ENCODE measurements around the gene PTPRK. TPM values are rescaled to one million over a fixed set of nuclear protein-coding genes. Genes with fewer than 3 reads are reported as not detected.

PTPRK gene
- total RNA-seq, 4 donors from 2014 or later, result 7.3 to 22.9 (median 13.0) TPM

- no peaks in the 10 kb centered on the region for H3K9me3 ChIP-seq
- no peaks in the 10 kb centered on the region for H3K36me3 ChIP-seq
- DNase-seq (no peak), ATAC-seq (no peak)
- intact Hi-C loops (cut with DNase I; ENCODE audit: low total_unique reads), result no loop called here
- no peaks in the 10 kb centered on the region for H3K27me3 ChIP-seq
- in situ Hi-C loops (cut with MboI; ENCODE audit: low sequenced_read_pairs in 4 of 4), result no loop called here
- no peak overlapping the region for H3K4me3 ChIP-seq
- peaks cover 0 to 5% of the 10 kb centered on the region in 2 donors for H3K4me1 ChIP-seq
- H3K27ac ChIP-seq, result no peak overlapping the region
- TF ChIP-seq CTCF (IDR thresholded peaks at IDR 0.05 in 4 of 5, conservative IDR thresholded peaks at IDR 0.05 in 1 of 5) (no peak), POLR2A (IDR thresholded peaks at IDR 0.05) (no peak)
Measured at GRCh38 chr6:128241216-128241615, 279.2 kb downstream of the PTPRK start.

GRCh38 chr6:128240024-128240428, 280.4 kb downstream of the PTPRK start:
- H3K27me3 ChIP-seq, result no peaks in the 10 kb centered on the region
- in situ Hi-C loops (cut with MboI; ENCODE audit: low sequenced_read_pairs in 4 of 4), result no loop called here
- intact Hi-C loops (cut with DNase I; ENCODE audit: low total_unique reads), result no loop called here
- no peak for DNase-seq
- H3K9me3 ChIP-seq, result no peaks in the 10 kb centered on the region
- peaks cover 0 to 5% of the 10 kb centered on the region in 2 donors for H3K4me1 ChIP-seq
- ATAC-seq, result no peak
- no peak overlapping the region for H3K27ac ChIP-seq
- no peak for TF ChIP-seq CTCF (IDR thresholded peaks at IDR 0.05 in 4 of 5, conservative IDR thresholded peaks at IDR 0.05 in 1 of 5)
- TF ChIP-seq POLR2A (IDR thresholded peaks at IDR 0.05), result no peak
- H3K36me3 ChIP-seq, result no peaks in the 10 kb centered on the region
- no peak overlapping the region for H3K4me3 ChIP-seq

GRCh38 chr6:128239146-128239545, 281.3 kb downstream of the PTPRK start:
- H3K4me1 ChIP-seq, result peaks cover 0 to 5% of the 10 kb centered on the region in 2 donors
- no peaks in the 10 kb centered on the region for H3K27me3 ChIP-seq
- no peak overlapping the region for H3K4me3 ChIP-seq
- intact Hi-C loops (cut with DNase I; ENCODE audit: low total_unique reads), result no loop called here
- TF ChIP-seq POLR2A (IDR thresholded peaks at IDR 0.05) (no peak), CTCF (IDR thresholded peaks at IDR 0.05 in 4 of 5, conservative IDR thresholded peaks at IDR 0.05 in 1 of 5) (no peak)
- no peaks in the 10 kb centered on the region for H3K36me3 ChIP-seq
- DNase-seq (no peak), ATAC-seq (no peak)
- in situ Hi-C loops (cut with MboI; ENCODE audit: low sequenced_read_pairs in 4 of 4), result no loop called here
- H3K27ac ChIP-seq, result no peak overlapping the region
- no peaks in the 10 kb centered on the region for H3K9me3 ChIP-seq

- no peak for DNase-seq
- in situ Hi-C loops (cut with MboI; ENCODE audit: low sequenced_read_pairs in 4 of 4), result no loop called here
Measured at GRCh38 chr6:128238225-128238624, 282.2 kb downstream of the PTPRK start.

More at GRCh38 chr6:128238225-128238624, 282.2 kb downstream of the PTPRK start:
- no peaks in the 10 kb centered on the region for H3K9me3 ChIP-seq
- no peak overlapping the region for H3K27ac ChIP-seq
- ATAC-seq, result no peak
- H3K4me3 ChIP-seq, result no peak overlapping the region
- no peaks in the 10 kb centered on the region for H3K27me3 ChIP-seq
- TF ChIP-seq POLR2A (IDR thresholded peaks at IDR 0.05) (no peak), CTCF (IDR thresholded peaks at IDR 0.05 in 4 of 5, conservative IDR thresholded peaks at IDR 0.05 in 1 of 5) (no peak)
- intact Hi-C loops (cut with DNase I; ENCODE audit: low total_unique reads), result no loop called here
- H3K36me3 ChIP-seq, result no peaks in the 10 kb centered on the region
- H3K4me1 ChIP-seq, result peaks cover 0 to 5% of the 10 kb centered on the region in 2 donors
